IPS-18a (cell line): ENCODE measurements around the gene THEM5.

Experiments
- H3K27ac ChIP-seq: one replicate; pipeline ENCODE4 v1.5.1; 2013; ENCODE audit warnings: low read length
- H3K27me3 ChIP-seq: one replicate; pipeline ENCODE4 v1.6.1; 2013; ENCODE audit warnings: mild to moderate bottlenecking, low read length; ENCODE audit not compliant: control insufficient read depth, insufficient read depth
- H3K36me3 ChIP-seq: one replicate; pipeline ENCODE4 v1.6.1; 2013; ENCODE audit warnings: low read depth, low read length; ENCODE audit not compliant: control insufficient read depth
- H3K4me1 ChIP-seq: one replicate; pipeline ENCODE4 v1.6.1; 2013; ENCODE audit warnings: low read depth, low read length; ENCODE audit not compliant: control insufficient read depth
- H3K4me3 ChIP-seq: one replicate; pipeline ENCODE4 v1.5.1; 2013; ENCODE audit warnings: low read length
- H3K9ac ChIP-seq: one replicate; pipeline ENCODE4 v1.6.1; 2013; ENCODE audit warnings: mild to moderate bottlenecking, low read length, moderate library complexity
- H3K9me3 ChIP-seq: one replicate; pipeline ENCODE4 v1.6.1; 2013; ENCODE audit warnings: low read depth, low read length; ENCODE audit not compliant: control insufficient read depth

The THEM5 gene

DNA sequence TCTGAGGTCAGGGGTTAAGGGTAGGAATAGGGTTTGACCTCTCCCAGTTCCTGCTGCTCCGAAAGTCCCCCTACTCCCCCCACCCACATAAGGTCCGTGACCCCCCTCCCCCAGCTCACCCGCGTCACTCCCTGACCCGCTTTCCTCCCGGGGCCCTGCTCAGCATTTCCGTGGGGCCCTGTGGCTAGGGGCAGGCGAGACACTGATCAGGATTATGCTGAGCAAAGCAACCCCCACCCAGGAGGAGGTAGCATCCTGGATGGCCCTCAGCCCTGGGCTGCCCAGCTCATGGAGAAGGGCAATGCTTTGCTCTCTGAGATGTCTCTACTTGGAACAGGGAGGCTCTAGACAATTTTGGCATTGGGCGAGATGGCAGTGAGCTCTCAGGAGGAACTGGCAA, 25.7 kb downstream of the THEM5 start:
- H3K4me3 ChIP-seq = no peak overlapping the region
- no peaks in the 10 kb centered on the region for H3K36me3 ChIP-seq
- peaks cover 25% of the 10 kb centered on the region for H3K4me1 ChIP-seq
- H3K9me3 ChIP-seq = no peaks in the 10 kb centered on the region
- H3K27me3 ChIP-seq = no peaks in the 10 kb centered on the region
- H3K27ac ChIP-seq = no peak overlapping the region
- H3K9ac ChIP-seq = no peak overlapping the region

DNA sequence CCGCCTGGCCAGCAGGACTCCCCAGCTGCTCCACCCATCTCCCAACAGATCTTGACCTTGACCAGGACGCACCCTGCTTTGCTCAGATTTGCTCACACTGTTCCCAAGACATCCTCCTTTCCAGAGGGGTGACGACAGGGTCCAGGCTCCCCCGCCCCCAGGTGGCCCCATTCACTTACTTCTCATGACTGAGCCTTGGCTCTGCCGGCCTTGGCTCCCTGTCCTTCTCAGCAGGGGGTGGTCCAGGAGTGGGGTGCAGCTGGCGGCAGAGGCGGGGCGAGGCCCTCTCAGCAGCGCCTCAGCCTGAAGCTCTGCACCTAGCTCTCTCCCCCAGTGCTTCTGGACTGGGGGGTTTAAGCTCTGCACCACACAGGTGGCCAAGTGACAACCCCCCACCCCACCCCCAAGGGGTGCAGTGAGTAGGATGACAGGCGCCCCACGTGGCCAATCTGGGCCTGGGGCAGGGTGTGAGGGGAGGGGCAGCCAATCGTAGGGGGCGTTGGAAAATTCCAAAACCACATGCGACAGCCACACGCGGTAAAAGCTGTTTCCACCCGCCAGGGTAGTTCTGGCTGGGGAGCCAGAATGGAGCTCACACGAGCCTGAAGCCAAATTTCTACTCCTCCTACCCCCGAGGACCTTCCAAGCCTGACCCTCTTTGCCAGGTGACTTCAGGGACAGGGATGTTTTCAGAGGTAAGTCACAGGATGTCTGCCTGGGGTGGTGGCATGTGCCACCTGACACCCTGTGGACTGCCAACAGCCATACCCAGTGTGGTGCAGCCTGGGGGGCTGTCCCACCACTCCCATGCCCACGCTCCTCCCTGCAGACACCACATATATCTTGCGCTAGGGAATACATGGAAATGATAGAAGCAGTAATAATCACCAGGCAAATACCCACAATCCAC, 27.5 kb downstream of the THEM5 start:
- no peak overlapping the region for H3K4me3 ChIP-seq

DNA sequence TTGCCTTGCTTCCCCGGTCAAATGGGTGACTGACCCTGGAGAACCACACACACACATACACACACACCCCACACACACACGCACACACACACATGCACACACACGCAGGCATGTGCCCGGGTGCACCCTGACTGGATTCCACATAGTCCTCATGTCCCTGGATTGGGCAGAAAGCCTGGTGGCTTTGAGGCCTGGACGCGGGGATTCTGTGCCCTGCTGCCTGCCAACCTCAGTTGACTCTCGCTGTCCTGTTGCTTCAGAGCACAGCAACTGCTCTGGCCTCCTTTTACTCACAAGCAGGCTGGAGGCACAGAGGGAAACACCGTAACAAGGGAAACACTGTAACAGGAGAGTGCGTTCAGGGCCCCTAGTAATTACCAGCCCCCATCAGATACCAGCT, 28.3 kb downstream of the THEM5 start:
- peaks cover 22% of the 10 kb centered on the region for H3K4me1 ChIP-seq

More for the DNA sequence above, 27.5 kb downstream of the THEM5 start:
- H3K36me3 ChIP-seq = no peaks in the 10 kb centered on the region
- no peak overlapping the region for H3K9ac ChIP-seq
- peaks cover 27% of the 10 kb centered on the region for H3K4me1 ChIP-seq
- H3K9me3 ChIP-seq = no peaks in the 10 kb centered on the region
- no peak overlapping the region for H3K27ac ChIP-seq
- H3K27me3 ChIP-seq = no peaks in the 10 kb centered on the region

DNA sequence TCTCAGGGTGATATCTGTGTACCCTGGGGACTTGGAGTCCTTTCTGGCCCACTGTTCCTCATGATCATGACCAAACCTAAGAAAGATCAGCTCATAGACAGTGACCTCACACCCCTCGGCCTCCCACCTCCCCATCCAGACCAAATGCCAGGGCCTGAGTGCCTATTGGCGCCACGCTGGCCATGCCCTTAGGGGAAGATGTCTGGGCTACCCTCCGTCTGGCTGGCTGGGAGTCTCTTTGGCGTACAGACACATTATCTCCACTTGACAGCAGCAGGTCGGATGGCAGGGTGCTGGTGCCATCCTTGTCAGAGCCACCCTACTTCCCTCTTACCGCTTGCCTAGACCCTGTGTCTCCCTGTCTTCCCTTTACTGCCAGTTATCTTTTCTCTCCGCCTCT, 30.3 kb downstream of the THEM5 start:
- H3K4me3 ChIP-seq = no peak overlapping the region
- peaks cover 15% of the 10 kb centered on the region for H3K4me1 ChIP-seq
- no peak overlapping the region for H3K9ac ChIP-seq
- no peak overlapping the region for H3K27ac ChIP-seq
- H3K27me3 ChIP-seq = no peaks in the 10 kb centered on the region
- no peaks in the 10 kb centered on the region for H3K36me3 ChIP-seq
- H3K9me3 ChIP-seq = no peaks in the 10 kb centered on the region

More for the DNA sequence above, 28.3 kb downstream of the THEM5 start:
- H3K27ac ChIP-seq = no peak overlapping the region
- no peak overlapping the region for H3K4me3 ChIP-seq
- no peaks in the 10 kb centered on the region for H3K9me3 ChIP-seq
- H3K9ac ChIP-seq = no peak overlapping the region
- H3K27me3 ChIP-seq = no peaks in the 10 kb centered on the region
- no peaks in the 10 kb centered on the region for H3K36me3 ChIP-seq

DNA sequence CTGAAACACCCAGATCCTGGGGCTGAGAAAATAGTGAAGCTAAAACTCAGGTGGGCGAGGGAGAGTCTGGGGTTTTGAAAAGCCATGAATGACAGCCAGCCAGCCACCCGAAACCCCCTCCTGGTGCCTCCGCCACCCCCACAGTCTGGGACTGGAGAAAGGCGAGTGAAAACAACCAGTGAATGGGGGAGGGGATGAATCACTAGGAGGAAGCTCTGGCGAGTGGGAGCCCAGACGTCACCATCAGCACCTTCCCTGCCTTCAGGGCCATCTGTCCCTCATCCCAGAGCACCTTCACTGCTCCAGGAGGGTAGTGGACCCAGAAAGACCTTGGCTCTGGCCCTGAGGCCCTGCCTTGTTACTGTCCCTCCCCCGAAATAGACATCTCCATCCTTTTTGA, 31.1 kb downstream of the THEM5 start:
- peaks cover 15% of the 10 kb centered on the region for H3K4me1 ChIP-seq
- no peaks in the 10 kb centered on the region for H3K27me3 ChIP-seq
- no peak overlapping the region for H3K27ac ChIP-seq
- H3K4me3 ChIP-seq = no peak overlapping the region
- no peaks in the 10 kb centered on the region for H3K9me3 ChIP-seq
- H3K36me3 ChIP-seq = no peaks in the 10 kb centered on the region
- no peak overlapping the region for H3K9ac ChIP-seq

DNA sequence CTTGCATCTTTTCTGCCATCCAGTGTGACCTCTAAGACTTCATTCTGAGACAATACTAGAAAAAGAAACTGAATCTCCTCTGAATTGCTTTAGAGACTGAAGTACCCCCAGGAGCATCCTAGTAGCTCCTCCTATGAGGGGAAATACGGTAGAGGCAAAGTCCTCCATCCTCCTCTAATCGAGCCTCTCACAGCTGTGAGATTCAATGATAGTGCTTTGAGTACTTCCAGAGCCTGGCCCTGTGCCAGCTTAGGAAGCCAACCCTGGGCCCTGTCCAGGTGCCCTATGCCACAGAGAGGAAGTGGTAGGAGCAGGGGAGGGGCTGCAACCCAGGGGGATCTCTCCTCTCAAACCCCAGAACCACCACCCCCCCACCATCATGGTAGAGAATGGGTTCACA, 32.6 kb downstream of the THEM5 start:
- no peaks in the 10 kb centered on the region for H3K9me3 ChIP-seq

DNA sequence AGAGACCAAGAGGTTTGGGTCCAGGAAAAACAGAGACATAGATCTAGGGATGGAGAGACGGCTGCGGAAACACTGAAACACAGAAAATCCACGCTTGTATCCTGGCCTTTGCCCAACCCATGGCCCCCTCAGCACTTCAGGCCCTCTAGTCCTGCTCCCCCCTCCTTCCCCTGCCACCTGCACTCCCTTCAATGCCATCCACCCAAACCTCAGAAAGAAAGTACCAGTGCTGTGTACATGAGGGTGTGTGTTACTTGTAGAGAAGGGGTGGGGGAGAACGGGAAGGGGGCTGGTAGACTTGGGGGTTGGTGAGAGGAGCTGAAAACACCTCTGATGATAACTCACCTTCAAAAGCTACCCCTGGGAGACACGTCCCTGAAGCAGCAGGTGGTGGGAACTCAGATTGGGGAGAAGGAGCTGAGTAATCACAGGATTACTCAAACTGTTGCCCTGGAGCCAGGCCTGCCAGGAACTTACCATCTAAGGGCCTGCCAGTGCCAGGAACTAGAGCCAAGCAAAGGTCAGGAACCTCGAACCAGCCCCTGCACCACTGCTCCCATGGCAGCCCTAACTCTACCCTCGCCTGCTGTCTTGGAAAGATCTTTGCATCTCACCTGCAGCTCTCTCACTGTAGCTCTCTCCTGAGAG, 33.4 kb downstream of the THEM5 start:
- Histone ChIP-seq H3K4me3 (no peak overlapping the region), H3K9ac (no peak overlapping the region), H3K4me1 (peaks cover 4% of the 10 kb centered on the region), H3K27me3 (no peaks in the 10 kb centered on the region), H3K36me3 (no peaks in the 10 kb centered on the region), H3K27ac (no peak overlapping the region), H3K9me3 (no peaks in the 10 kb centered on the region)

More for the DNA sequence above, 32.6 kb downstream of the THEM5 start:
- peaks cover 8% of the 10 kb centered on the region for H3K4me1 ChIP-seq
- H3K4me3 ChIP-seq = no peak overlapping the region
- H3K27me3 ChIP-seq = no peaks in the 10 kb centered on the region
- no peak overlapping the region for H3K9ac ChIP-seq
- H3K27ac ChIP-seq = no peak overlapping the region
- no peaks in the 10 kb centered on the region for H3K36me3 ChIP-seq

DNA sequence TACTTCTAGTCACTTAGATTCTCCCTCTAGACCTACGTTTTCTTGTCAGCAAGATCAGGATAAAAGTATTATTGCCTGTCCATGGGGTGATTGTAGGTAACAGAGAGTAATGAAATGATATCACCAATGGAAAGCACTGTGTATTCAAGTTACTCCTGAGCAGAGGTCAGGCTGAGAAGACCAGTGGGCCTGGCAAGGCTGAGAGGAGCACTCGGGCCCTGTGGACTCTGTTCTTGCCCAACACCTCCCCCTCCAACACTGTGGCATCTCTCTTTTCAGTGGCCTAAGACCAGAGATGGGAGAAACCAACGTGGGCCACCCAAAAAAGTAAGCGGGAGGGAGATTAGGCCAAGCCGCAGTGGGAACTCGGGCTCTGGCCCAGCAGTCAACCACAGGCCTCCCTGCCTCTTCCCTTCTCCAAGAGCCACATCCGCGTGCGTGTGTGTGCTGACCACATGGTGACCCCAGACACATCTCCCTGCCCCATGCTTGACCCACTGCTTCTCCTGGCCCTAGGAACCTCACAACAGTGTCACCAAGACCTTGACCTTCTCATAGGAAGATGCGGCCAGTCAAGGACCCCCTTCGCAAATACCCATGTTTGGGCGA, 34.2 kb downstream of the THEM5 start:
- H3K9ac ChIP-seq = no peak overlapping the region
- no peaks in the 10 kb centered on the region for H3K9me3 ChIP-seq
- no peaks in the 10 kb centered on the region for H3K36me3 ChIP-seq
- H3K4me1 ChIP-seq = peaks cover 4% of the 10 kb centered on the region
- H3K27me3 ChIP-seq = no peaks in the 10 kb centered on the region
- H3K4me3 ChIP-seq = no peak overlapping the region
- no peak overlapping the region for H3K27ac ChIP-seq

DNA sequence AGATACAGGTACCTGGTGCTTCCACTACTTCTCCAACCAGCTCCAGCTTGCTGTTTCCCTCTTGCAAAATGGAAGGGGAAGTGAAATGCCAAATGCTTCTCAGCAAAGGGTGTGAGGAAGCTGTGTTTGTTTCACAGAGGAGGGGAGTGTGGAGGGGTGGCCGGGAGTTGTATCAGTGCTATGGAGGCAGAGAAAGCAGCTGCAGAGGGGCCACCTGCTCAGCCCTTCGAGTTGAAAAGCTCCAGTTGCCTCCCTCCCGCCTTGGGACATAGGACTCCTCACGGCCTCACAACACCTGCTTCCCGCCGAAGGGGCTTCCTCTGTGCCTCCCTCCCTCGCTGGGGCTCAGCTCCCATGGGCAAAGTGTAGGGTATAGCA, 36.2 kb downstream of the THEM5 start:
- Histone ChIP-seq H3K36me3 (no peaks in the 10 kb centered on the region), H3K4me1 (peaks cover under 1% of the 10 kb centered on the region), H3K27me3 (no peaks in the 10 kb centered on the region), H3K9ac (no peak overlapping the region), H3K4me3 (no peak overlapping the region), H3K27ac (no peak overlapping the region), H3K9me3 (no peaks in the 10 kb centered on the region)

DNA sequence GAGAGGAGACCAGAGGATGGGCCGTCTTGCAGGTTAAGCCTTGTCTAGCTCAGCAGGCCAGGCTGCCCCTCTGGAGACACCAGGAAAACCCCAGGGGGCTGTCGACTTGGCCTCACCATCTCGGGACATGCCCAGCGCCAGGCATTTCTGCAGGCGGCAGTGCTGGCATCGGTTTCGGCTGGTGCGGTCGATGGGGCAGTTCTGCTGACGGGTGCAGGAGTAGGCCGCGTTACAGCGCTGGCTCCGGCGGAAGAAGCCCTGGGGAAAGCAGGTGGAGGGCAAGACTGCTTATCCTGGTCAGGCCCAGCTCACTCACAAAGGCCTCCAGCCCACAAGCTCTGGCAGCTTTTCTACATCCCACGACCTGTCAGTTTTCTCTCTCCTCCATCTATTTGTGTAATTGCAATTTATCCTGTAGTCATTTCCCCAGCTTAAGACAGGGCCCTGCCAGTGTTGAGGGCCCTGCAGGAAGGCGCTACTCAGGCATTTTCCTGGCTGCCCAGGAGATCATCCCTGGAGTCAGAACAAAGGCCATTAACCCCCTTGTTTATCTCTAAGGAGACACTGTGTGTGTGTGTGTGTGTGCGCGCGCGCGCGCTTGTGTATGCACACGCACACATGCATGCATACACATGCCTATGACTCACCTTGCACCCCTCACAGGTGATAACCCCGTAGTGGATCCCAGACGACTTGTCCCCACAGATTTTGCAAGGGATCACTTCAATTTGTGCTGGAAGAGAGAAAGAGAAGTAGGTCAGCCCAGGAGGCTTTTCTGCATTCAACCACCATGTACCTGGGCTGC, 36.8 kb downstream of the THEM5 start:
- H3K9ac ChIP-seq = no peak overlapping the region
- H3K36me3 ChIP-seq = no peaks in the 10 kb centered on the region
- H3K9me3 ChIP-seq = no peaks in the 10 kb centered on the region
- no peaks in the 10 kb centered on the region for H3K4me1 ChIP-seq
- no peak overlapping the region for H3K27ac ChIP-seq
- no peaks in the 10 kb centered on the region for H3K27me3 ChIP-seq
- no peak overlapping the region for H3K4me3 ChIP-seq

DNA sequence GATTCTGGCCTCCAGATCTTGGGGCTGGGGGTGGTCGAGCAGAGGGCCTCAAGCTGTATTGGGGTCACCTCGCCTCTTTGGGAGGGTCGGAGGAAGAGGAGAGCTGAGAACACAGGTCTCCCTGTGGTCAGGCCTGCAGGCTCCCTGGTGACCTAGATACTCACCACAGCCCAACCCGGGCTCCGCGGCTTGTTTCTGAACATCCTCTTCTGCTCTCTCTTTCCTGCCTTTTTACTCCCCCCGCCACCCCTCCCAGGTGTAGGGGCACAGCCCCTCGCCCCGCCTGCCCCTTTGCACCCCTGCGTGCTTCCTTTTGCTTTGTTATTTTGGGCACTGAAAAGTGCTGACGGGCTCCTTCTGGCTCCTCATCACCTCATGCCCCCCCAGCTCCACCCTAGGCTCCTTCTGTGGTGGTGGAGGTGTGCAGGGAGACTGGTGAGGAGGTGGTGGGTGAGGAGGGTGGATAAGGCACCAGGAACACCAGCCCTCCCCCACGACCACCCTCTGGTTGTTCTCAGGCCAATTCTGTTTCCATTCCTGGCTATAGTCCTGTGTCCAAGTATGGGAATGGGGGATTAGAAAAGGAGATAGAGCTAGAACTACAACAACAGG, 37.7 kb downstream of the THEM5 start:
- no peaks in the 10 kb centered on the region for H3K36me3 ChIP-seq
- H3K4me1 ChIP-seq = no peaks in the 10 kb centered on the region
- H3K27me3 ChIP-seq = no peaks in the 10 kb centered on the region
- H3K9ac ChIP-seq = no peak overlapping the region
- H3K4me3 ChIP-seq = no peak overlapping the region
- no peak overlapping the region for H3K27ac ChIP-seq
- H3K9me3 ChIP-seq = no peaks in the 10 kb centered on the region
